ENCODE data around the gene TNKS1BP1. TPM values are rescaled to one million over a fixed set of nuclear protein-coding genes. Genes with fewer than 3 reads are reported as not detected.

The TNKS1BP1 gene
- total RNA-seq, 1 experiment from 2014 or later = 127 TPM

- POLR2A ChIA-PET = interaction anchor here (0.6 to 0.7 kb wide), 2 partner anchors 77 to 107 kb away, joined by 3 to 4 read pairs; no protein-coding TSS in a partner anchor
- Mint-ChIP-seq H3K36me3 (no peaks in the 10 kb centered on the region), H3K27me3 (ENCODE audit: low read depth) (peaks cover 7% of the 10 kb centered on the region; the same call in 1 of the 2 replicates), H3K9me3 (peaks cover 6% of the 10 kb centered on the region; the same call in 1 of the 2 replicates), H3K4me1 (peaks cover 23% of the 10 kb centered on the region), H3K4me3 (peak overlapping the region; percentile 69), H3K27ac (no peak overlapping the region)
- CTCF ChIA-PET = interaction anchor here (0.6 to 2.9 kb wide), 22 partner anchors 10 to 399 kb away, joined by 3 to 16 read pairs (median 4); partner anchors contain the start of gene P2RX3
- DNase-seq (ENCODE audit: low spot score) (peak; percentile 94), ATAC-seq (peak; percentile 78)
- TF ChIP-seq HMGXB4 (CRISPR knock-in tag; IDR thresholded peaks at IDR 0.05) = peak; percentile 57; the same call in 1 of the 2 replicates
- TF ChIP-seq ZSCAN18 (CRISPR knock-in tag; IDR thresholded peaks at IDR 0.05) = no peak
- no peak for TF ChIP-seq HMGA2 (CRISPR knock-in tag; IDR thresholded peaks at IDR 0.05)
- no peak for TF ChIP-seq ESRRA (CRISPR knock-in tag; IDR thresholded peaks at IDR 0.05; ENCODE audit: borderline replicate concordance)
- TF ChIP-seq NFE2L1 (CRISPR knock-in tag; IDR thresholded peaks at IDR 0.05) = 0 out of 2 replicates have a peak, but pooled peaks have one; percentile 52
- 0 out of 2 replicates have a peak, but pooled peaks have one; percentile 14 for TF ChIP-seq TP53 (CRISPR knock-in tag; IDR thresholded peaks at IDR 0.05)
- no peak for TF ChIP-seq RORB (CRISPR knock-in tag; IDR thresholded peaks at IDR 0.05)
- TF ChIP-seq MXD4 (CRISPR knock-in tag; IDR thresholded peaks at IDR 0.05; ENCODE audit: borderline replicate concordance) = no peak
- no peak for TF ChIP-seq ATF1 (CRISPR knock-in tag; IDR thresholded peaks at IDR 0.05)
- no peak for TF ChIP-seq NFYB (CRISPR knock-in tag; conservative IDR thresholded peaks at IDR 0.05; ENCODE audit: low read depth)
- TF ChIP-seq E2F5 (CRISPR knock-in tag; IDR thresholded peaks at IDR 0.05) = 0 out of 2 replicates have a peak, but pooled peaks have one; percentile 21
- TF ChIP-seq TEAD1 (CRISPR knock-in tag; IDR thresholded peaks at IDR 0.05) = no peak
- TF ChIP-seq ETV6 (CRISPR knock-in tag; IDR thresholded peaks at IDR 0.05) = no peak
- no peak for TF ChIP-seq PREB (CRISPR knock-in tag; IDR thresholded peaks at IDR 0.05; ENCODE audit: borderline replicate concordance)
- no peak for TF ChIP-seq TCF7 (CRISPR knock-in tag; IDR thresholded peaks at IDR 0.05; ENCODE audit: low read depth)
- no peak for TF ChIP-seq FOXK1 (CRISPR knock-in tag; IDR thresholded peaks at IDR 0.05)
- no peak for TF ChIP-seq ZNF263 (CRISPR knock-in tag; IDR thresholded peaks at IDR 0.05; ENCODE audit: low read depth)
- no peak for TF ChIP-seq CREB1 (CRISPR knock-in tag; IDR thresholded peaks at IDR 0.05)
- TF ChIP-seq MYBL2 (CRISPR knock-in tag; IDR thresholded peaks at IDR 0.05) = no peak
- no peak for TF ChIP-seq USF1 (CRISPR knock-in tag; IDR thresholded peaks at IDR 0.05)
- TF ChIP-seq ZNF671 (CRISPR knock-in tag; IDR thresholded peaks at IDR 0.05) = no peak
- TF ChIP-seq FOXP1 (CRISPR knock-in tag; IDR thresholded peaks at IDR 0.05; ENCODE audit: borderline replicate concordance) = 0 out of 2 replicates have a peak, but pooled peaks have one; percentile 16
- no peak for TF ChIP-seq ZNF423 (CRISPR knock-in tag; IDR thresholded peaks at IDR 0.05)
- no peak for TF ChIP-seq ELF4 (CRISPR knock-in tag; IDR thresholded peaks at IDR 0.05; ENCODE audit: low read depth)
- TF ChIP-seq ZNF232 (CRISPR knock-in tag; IDR thresholded peaks at IDR 0.05) = no peak
- no peak for TF ChIP-seq IRF2 (CRISPR knock-in tag; IDR thresholded peaks at IDR 0.05; ENCODE audit: borderline replicate concordance, low read depth)
- TF ChIP-seq MAX (CRISPR knock-in tag; IDR thresholded peaks at IDR 0.05) = peak; percentile 29; the same call in 1 of the 2 replicates
- TF ChIP-seq ZMAT4 (CRISPR knock-in tag; IDR thresholded peaks at IDR 0.05) = no peak
- TF ChIP-seq USF2 (CRISPR knock-in tag; IDR thresholded peaks at IDR 0.05) = no peak
These were observed 24.9 kb upstream of the TNKS1BP1 start for GRCh38 chr11:57349491-57350274.

All from WTC11 (cell line).